DMS79 treated with DMSO at 0.1 percent for 48 hours (cell line): ENCODE data around the gene C12orf60.

ENCODE experiments used
- DNase-seq: peaks from one replicate; lab custom pipeline; 2025; lab: John Stamatoyannopoulos, UW

The C12orf60 gene

DNA sequence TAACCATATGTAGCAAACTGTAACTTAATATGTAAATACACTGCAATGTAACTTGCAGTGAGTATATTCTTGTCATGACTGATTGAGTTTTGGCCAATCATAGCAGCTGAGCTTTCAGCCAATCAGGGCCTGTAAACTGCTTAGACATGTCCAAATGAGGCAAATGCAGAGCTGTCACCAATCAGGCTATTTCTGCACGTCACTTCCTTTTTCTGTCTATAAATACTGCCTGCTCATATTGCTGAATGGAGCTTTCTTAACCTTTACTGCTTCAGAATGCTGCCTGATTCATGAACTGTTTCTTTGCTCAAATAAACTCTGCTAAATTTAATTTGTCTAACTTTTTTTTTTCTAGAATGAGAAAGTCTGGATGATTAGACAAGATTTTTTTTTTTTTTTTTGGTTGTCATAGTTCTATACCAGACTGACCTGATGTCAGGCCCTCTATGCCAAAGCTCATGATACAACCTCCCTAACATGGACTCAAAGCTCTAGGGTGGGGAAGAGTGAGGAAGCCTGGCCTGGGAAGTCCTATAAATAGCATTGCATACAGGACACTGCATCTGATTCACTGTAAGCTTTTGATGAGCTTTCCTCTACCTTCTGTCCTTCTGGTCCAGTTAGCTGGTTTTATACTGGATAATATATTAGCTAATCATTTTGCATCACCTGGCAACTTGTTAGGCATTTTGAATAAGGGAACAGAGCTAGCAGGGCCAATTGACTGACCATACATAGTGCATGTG lies 70.1 kb downstream of the C12orf60 start:
- no peak for DNase-seq
